NCI-H2107 treated with DMSO at 0.1 percent for 48 hours (cell line): ENCODE measurements around the gene CENPP.

ENCODE experiments used
- DNase-seq: peaks from one replicate; lab custom pipeline; 2025; ENCODE audit not compliant: unreplicated experiment; lab: John Stamatoyannopoulos, UW

CENPP gene

DNA sequence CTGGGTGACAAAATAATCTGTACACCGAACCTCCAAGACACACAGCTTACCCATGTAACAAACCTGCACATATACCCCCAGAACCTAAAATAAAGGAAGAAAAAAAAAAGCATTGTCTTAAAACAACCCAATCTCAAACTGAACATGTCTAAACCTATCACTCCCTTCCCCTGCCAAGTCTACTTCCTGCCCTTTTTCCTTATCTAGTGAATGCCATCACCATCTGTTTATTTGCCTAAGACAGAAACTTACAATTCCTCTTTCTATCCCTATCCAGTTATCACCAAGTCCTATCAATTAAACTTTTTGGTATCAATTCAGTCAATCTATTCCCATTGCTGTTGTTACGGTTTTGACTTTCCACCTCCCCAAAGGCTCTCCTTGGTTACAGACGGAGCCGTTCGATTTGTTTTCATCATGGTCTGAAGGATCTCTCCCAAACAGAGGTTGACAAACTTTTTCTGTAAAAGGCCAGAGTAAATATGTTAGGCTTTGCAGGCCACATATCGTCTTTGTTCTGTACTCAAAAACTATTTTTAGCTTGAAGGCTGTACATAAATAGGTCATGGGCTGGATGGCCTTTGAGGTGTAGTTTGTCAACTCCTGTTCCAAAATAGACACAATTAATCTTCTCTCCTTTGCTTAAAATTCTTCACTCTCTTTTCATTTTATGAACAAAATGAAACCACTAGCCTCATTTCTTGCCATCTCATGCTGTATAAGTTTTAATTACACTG, 12.7 kb upstream of the CENPP start:
- no peak for DNase-seq

DNA sequence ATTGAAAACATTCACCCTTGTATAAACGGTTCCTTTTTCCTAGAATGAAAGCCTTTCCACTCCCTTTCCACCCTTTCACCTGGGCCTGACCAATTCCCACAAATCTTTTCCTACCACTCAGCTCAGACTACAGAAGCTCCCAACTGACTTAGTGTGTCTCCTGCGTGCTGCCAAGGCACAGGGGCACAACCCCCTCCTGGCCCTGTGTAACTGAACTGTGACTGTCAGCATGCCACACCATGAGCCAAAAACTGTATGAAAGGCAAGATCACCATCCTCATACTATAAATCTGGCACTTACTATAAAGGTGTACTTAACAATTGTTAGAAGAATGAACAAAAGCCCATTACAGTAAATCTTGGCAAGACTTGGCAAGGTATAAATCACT, 12.1 kb upstream of the CENPP start:
- DNase-seq, result no peak

DNA sequence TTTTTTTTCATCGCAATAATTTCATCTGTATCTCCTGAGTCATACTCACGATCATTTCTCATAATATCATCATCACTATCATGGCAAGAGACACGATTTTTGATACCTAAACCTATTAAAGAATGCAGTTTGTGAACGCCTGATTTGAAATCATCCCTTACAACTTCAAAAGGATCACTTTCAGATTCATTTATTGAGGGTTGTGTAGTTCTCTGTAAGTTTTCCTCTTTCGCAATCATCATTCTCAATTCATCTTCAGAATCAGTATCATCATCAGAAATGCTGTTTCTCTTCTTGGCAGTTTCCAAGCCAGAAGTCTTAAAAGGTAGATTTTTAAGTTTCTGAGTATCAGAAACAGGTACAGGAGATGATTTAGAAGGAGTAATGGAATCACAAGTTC, 10.3 kb upstream of the CENPP start:
- no peak for DNase-seq

DNA sequence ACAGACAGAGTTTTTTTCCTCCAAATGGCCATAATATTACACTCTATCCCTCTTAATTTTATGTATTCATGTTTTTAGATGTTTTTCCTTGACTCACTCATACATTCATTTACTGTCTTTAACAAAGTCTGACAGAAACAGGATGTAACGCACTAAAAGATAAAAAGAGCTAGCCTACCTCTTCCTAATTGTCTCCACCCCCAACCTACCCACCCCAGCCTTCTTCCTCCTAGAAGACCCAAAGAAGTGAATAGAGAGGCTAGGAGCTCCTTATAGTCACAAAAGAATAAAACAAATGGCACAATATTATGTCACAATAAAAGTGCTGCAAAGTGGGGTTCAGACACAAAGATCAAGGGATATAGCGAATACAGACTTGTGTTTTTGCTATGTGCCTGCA, 1.3 kb upstream of the CENPP start:
- no peak for DNase-seq

DNA sequence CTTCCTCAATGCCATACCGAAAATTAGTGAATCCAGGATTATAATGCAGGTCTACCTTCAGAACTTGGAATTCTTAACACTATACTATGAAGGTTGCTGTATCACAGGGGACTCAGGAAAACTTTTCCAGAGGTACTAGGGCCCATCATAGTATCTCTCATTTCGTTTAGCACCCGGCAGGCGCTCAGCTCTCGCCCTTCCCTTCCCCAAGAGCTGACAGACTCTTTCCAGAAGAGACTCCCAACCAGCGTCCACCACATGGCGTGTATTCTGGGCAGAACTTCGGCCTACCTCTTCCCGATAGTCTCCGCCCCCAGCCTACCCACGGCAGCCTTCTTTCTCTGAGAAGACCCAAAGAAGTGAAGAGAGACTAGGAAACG, 874 bp upstream of the CENPP start:
- no peak for DNase-seq

DNA sequence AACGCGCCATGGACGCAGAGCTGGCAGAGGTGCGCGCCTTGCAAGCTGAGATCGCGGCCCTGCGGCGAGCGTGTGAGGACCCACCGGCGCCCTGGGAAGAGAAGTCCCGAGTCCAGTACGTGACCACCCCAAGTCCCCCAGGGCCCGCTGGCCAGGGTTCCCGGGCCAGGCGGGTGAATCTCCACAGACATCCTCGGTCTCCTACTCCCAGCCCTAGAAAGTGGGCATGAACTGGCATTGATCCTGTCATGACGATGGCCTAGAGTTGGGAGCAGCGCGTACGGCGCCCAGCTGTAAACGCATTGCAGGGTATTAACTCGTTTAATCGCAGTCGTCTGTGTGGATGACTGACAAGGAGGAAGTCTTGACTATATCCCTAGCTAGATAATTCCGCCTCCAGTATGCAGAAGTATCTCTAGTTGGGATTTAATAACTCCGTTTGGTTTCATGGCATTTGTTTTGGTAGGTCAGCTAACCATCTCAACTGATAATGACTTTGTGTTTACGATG, 293 bp downstream of the CENPP start:
- DNase-seq, result peak; percentile 21

DNA sequence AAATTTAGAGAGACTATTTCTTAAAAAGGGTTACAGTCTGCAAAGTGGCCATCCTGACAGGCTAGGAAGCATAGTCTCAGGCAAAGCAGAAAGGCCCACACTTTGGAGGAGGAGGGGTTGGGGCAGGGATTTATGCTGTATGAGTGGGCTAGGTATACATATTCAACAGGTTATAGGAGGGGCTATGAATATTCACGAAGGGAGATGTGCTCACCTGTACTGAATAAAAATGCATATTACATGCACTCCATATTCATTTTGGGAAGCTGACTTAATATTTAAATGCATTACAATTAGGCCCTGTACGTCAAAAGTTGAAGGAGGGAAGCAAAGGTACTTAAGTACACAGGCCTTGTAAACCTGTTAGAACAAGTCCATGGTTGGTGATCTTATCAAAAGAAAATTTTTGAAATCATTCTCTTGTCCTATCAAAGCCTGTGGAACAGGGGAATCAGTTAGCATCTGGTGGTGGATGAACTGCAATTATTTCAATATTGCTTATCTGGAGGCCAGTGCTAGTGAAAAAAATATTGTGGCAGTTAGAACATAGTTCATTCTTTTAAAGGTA, 1.6 kb downstream of the CENPP start:
- no peak for DNase-seq

DNA sequence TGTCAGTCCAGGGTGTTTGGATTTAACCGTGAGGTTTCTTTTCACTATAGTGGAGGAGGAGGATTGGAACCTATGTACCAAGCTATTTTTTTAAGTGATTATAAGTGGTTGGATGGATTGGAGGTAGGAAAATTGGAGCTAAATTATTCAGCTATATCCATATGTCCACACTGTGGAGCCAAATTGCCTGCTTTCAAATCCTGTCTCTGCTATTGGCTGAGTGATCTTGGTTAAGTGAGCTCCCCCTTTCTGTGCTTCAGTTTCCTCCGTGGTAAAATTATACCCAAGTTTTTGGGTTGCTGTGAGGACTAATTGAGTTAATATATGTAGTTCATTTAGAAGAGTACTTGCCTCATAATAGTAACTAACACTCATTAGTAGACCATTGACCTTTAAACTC, 2.5 kb downstream of the CENPP start:
- DNase-seq, result peak; percentile 37

DNA sequence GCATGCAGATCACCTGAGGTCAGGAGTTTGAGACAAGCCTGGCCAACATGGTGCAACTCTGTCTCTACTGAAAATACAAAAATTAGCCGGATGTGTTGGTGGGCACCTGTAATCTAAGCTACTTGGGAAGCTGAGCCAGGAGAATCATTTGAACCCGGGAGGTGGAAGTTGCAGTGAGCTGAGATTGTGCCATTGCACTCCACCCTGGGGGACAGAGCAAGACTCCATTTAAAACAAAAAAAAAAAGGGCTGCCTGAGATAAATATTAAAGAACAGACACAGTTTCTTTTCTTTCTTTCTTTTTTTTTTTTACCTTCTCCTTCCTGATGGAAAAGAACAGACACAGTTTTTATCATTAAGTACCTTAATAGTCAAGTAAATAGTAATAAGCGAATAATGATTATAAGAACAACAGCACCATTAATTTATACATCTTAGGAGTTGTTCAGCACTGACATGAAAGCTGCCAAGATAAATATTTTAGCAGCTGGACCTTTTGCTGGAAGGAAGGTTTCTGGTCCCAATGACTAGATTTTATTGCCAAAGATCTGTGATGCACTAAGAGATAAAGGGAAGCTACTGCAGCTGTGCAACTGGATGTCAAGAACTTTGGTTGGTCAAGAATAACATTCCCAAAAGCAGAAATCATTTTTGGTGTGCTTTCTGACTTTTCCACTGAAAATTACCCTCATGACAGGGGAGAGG, 7.0 kb downstream of the CENPP start:
- no peak for DNase-seq

DNA sequence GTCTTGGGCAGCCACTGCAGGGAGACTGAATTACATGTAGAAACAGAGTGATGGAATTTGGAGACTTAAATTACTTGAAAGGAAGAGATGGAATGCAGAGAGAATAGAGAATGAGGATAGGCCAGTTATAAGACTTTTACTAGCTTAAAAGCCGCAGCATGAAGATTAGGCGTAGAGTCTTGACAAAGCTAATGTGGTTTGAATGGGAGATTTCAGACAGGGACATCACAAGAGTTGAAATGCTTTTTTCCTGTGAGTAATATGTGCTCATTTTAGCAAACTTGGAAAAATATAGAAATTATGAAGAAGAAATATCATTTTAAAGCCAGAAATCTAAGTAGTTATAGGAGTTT, 7.5 kb downstream of the CENPP start:
- DNase-seq, result no peak

DNA sequence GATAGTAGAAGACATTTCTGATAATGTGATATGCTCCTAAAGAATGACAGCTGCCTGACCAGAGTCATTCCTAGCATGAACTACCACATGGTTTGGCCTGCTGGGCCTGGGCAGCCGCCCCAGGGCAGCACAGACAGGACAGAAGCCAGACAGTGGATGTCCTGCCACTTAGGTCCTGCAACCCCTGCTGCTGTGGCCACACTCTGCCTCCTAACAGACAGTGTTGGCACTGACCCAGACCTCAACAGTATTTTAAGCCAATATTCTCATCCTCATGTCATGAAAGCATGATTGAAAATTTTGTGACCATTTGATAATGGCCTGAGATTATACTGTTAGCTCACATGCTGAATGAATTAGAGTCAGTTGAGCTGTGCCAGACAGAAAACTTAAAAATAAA, 15.8 kb downstream of the CENPP start:
- no peak for DNase-seq

DNA sequence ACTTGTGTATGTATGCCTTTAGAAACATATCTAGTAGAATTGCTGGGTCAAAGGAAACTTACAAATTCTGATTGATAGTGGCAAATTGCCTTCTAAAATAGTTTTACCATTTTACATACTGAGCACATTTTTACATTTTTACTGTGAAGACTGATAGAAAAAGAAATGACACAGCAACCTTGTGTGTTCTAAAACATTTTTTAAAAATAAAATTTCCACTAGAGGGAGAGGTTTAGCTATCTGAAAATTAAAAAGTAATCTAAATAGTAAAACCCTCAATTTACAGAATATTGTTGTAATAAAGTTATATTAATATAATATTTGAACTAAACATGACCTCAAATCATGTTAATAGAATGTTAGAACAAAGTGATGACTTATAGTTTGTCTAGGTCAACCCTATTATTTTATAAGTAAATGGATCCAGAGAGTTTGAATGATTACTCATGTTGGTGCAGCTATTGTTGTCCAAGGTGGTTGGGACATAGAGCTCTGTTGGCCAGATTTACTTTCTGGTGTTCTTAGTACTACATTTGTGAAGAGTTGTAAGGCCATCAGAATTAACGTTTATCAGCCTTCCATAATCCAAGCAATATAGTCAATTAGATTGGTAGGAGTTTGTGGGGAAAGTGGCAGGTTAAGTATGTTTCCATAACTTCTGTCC, 17.2 kb downstream of the CENPP start:
- peak; percentile 1 for DNase-seq

DNA sequence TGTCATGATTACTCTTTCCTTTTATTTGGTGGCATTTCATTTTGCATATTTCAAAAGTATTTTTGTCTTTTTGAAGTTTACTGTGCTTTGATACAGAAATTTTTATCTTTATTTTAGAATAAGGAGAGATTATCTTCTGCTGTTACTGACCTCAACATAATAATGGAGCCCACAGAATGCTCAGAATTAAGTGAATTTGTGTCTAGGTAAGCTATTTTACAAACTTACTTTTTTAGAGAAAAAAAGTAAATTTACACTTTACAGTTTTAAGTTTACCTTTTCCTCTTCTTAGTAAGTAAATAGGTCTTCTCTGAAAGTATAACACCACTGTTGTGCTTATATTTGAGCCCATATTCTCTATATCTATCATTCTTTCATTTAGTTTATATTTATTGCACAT, 19.8 kb downstream of the CENPP start:
- DNase-seq, result no peak

DNA sequence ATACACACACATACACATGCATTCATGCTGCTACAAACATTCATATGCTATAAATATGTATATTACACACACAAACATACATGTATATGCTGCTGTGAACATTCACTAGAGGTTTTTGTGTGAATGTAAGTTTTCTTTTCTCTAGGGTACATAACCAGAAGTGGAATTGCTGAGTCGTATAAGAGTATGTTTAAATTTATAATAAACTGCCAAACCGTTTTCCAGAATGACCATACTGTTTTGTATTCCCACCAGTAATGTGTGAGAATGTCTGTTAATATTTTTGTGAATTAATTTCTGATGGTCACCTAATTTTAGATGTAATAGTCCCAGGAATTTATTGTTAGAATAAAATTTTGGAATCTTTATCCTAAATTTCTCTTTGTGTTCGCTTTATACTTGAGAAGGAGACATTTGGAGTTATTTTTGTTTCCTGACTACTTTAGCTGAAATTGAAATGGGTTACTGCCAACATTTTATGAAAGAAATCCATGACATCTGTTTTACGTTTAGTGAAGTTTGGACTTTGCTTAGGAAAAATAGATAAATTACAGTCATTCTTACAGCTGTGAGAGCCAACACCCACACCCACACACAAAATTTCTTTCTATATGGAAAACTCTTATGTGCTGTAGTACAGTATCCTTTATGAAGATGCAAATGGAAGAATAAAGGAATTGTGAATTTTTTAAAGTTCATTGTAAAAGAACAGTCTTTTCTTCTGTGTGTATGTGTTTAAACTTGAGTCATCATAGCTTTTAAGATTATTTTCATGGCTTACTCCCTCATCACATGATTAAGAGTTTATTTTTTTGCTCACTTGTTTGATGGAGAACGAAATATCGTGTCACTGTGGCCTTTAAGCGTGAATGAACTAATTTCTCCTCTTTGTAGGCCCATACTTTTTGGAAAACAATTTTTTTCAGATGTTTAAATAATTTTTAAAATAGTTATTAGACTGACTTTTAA, 24.3 kb downstream of the CENPP start:
- DNase-seq, result no peak

DNA sequence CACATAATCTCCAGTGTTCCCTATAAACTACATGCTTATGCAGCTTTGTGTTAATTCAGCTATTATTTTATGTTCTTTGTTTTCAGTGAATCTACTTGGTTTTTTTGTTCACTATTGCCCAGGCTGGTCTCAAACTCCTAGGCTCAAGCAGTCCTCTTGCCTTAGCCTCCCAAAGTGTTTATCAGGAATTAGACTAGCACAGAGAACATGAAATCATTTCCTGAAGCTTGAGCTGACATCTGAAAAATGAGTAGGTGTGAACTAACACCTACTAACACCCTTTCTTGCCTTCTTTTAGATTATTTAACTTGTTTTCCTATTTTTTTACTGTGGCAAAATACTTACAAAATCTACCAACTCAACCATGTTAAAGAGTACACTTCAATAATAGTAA, 25.0 kb downstream of the CENPP start:
- no peak for DNase-seq

DNA sequence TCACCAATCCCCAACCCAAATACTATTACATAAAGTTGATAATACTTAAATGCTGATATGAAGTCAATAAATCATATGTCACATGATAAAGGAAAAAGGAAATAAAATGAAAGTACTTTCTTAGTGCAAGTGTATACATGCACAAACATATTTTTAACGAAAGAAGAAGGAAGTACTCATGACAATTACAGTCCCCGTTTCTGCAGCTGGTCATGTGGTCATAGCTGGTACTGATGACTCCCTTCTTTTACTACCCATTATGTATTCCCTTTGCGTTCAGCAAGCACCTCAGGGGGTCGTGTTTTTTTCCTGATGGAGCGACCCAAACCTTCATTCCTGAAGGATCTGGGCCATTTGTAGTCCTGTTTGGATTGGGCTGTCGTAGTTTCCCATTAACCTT, 27.3 kb downstream of the CENPP start:
- DNase-seq, result no peak

DNA sequence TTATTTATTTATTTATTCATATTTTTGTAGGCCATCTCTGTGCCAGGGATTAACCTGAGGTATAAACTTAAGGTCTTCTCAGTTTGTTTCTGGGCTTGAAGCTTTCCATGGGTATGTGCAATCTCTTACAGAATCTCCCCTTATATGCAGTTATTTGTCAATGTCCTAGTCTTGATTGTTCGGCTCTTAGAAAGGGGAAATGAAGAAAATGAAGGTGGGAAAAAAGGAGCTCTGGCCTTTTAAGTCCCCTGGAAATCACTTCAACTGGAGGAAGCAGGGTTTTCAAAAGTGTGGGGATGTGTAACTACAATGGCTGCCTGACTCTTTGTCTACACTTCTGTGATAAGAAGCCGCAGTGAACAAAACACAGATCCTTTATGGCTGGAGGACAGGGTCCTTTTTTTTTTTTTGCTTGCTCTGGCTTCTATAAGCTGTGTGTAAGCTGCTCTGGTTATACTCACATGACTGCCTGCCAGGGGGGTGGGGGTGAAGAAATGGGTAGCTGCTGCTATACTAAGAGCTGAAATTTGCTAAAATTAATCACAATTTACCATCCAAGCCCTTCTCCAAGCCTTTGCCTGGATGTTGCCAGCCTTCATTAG, 33.7 kb downstream of the CENPP start:
- no peak for DNase-seq

DNA sequence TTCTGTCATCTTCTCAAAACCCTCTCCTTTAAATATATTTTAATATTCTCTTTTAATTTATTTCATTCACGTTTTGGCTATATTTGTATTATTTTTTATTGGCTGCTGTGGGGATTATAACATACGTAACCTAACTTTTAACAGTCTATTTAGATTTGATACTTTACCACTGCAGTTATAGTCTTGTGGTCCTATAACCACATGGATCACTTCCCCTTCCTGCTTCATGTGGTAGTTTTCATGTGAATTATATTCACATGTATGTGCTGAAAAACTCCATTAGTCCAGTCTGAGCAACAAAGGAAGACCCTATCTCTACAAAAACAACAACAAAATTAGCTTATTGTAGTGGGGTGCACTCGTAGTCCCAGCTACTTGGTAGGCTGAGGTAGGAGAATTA, 34.3 kb downstream of the CENPP start:
- DNase-seq, result no peak

DNA sequence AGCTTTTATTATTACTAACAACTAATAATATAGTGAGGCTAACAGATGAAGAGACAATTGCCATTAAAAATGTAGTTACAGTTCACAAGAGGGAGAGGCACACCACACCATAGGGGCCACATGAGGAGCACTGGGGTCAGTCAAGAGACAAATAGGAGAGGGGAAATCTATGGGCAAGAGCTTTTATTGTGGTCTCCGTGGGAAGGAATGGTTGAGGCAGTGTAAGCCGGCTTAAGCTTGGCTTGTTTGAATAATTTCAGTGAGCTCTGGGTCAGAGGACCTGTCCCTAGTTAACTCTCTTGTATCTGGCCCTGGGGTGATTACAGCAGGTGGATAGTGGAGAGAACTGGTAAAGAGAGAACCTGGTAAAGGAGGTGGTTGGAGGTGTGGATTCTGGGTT, 43.3 kb downstream of the CENPP start:
- no peak for DNase-seq

DNA sequence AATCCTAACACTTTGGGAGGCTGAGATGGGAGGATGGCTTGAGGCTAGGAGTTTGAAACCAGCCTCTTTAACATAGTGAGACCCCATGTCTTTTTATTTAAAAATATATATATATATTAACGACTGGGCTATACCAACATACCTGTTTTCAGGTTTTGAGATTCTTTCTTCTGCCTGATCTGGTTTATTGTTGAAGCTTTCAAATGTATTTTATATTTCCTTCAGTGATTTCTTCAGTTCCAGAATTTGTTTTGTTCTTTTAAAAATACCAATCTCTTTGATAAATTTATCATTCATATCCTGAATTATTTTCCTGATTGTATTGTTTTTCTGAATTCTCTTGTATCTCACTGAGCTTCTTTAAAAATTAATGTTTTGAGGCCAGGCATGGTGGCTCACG, 47.4 kb downstream of the CENPP start:
- DNase-seq, result no peak
